Activated T-cell treated with anti-CD3 and anti-CD28 coated beads, Interleukin-2, amount 50 U/mL, for 72 hours (primary cell): Measurements from ENCODE around the gene SPNS3. TPM values are rescaled to one million over a fixed set of nuclear protein-coding genes. Genes with fewer than 3 reads are reported as not detected.

Experiments used
- ATAC-seq, 2 donors: fragments of 150-1000 bp; cut with Tn5 transposase; replicated peaks in 1 of 2; 2 replicates each; pipeline ENCODE4 v1.10.0; 2021; ENCODE audit warnings: moderate library complexity in 2 of 2, mild to moderate bottlenecking in 1 of 2
- DNase-seq, 2 donors: peaks; one replicate each; pipeline ENCODE4 v3.0.0; 2021 to 2022; ENCODE audit warnings: mixed read lengths in 1 of 2
- H3K27ac Mint-ChIP-seq: one replicate; pipeline ENCODE4 v1.8.0; 2022; ENCODE audit warnings: mild to moderate bottlenecking, moderate library complexity, mixed read lengths
- H3K27me3 Mint-ChIP-seq: one replicate; pipeline ENCODE4 v1.8.0; 2022; ENCODE audit warnings: low read depth, mixed read lengths
- H3K36me3 Mint-ChIP-seq, 2 donors: one replicate each; pipeline ENCODE4 v1.8.0; 2022; ENCODE audit warnings: mixed read lengths in 2 of 2, mild to moderate bottlenecking in 1 of 2; ENCODE audit not compliant: insufficient read depth in 2 of 2
- H3K4me1 Mint-ChIP-seq: one replicate; pipeline ENCODE4 v1.8.0; 2022; ENCODE audit warnings: low read depth, mixed read lengths
- H3K4me3 Mint-ChIP-seq, 2 donors: one replicate each; pipeline ENCODE4 v1.8.0; 2022; ENCODE audit warnings: mild to moderate bottlenecking in 2 of 2, mixed read lengths in 2 of 2, moderate library complexity in 2 of 2
- H3K9me3 Mint-ChIP-seq, 2 donors: one replicate each; pipeline ENCODE4 v1.8.0; 2022; ENCODE audit warnings: mixed read lengths in 2 of 2
- total RNA-seq, 2 donors: library from RNA; stranded (reverse); gene quantifications; one replicate each; pipeline ENCODE4 v1.2.3, GENCODE V29; 2022

SPNS3 gene
- total RNA-seq, 2 donors from 2014 or later: 42.1 to 44.9 TPM

GRCh38 chr17:4514779-4515178 is 81.0 kb downstream of the SPNS3 start:
- Mint-ChIP-seq H3K4me1 (peaks cover 1% of the 10 kb centered on the region), H3K4me3 (no peak overlapping the region), H3K36me3 (no peaks in the 10 kb centered on the region), H3K9me3 (no peaks in the 10 kb centered on the region), H3K27ac (no peak overlapping the region), H3K27me3 (no peaks in the 10 kb centered on the region)
- ATAC-seq (no peak), DNase-seq (no peak)

GRCh38 chr17:4515501-4515900 is 81.8 kb downstream of the SPNS3 start:
- no peaks in the 10 kb centered on the region for H3K9me3 Mint-ChIP-seq
- H3K4me1 Mint-ChIP-seq: no peaks in the 10 kb centered on the region
- no peak for ATAC-seq
- no peak overlapping the region for H3K4me3 Mint-ChIP-seq
- no peaks in the 10 kb centered on the region for H3K36me3 Mint-ChIP-seq
- H3K27ac Mint-ChIP-seq: no peak overlapping the region
- DNase-seq: no peak
- H3K27me3 Mint-ChIP-seq: no peaks in the 10 kb centered on the region

- no peaks in the 10 kb centered on the region for H3K36me3 Mint-ChIP-seq
- no peak overlapping the region for H3K4me3 Mint-ChIP-seq
- H3K4me1 Mint-ChIP-seq: no peaks in the 10 kb centered on the region
- no peak for DNase-seq
- H3K27ac Mint-ChIP-seq: no peak overlapping the region
- no peaks in the 10 kb centered on the region for H3K27me3 Mint-ChIP-seq
- no peaks in the 10 kb centered on the region for H3K9me3 Mint-ChIP-seq
- ATAC-seq: no peak
Observed at GRCh38 chr17:4516735-4517134, 83.0 kb downstream of the SPNS3 start.

DNA sequence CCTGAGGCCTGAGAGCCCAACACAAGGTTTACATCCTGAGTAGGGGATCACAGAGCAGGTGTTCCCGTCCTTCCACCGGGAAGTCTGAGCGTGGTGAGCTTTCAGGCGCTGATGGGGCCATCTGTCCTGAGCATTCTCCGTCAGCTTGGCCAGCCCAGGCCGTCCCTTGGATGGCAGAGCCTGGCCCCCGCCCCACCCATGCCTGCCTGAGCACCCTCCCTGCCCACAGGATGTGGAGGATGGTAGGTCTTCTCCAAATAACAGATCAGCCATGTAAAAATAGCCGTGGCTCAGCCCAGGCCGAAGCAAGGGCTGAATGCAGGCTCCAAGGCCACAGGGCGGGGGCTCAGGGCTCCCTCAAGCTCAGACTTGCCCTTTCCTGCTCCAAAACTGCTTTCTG is 85.2 kb downstream of the SPNS3 start:
- Mint-ChIP-seq H3K27ac (no peak overlapping the region), H3K4me1 (no peaks in the 10 kb centered on the region), H3K4me3 (no peak overlapping the region), H3K36me3 (no peaks in the 10 kb centered on the region), H3K27me3 (no peaks in the 10 kb centered on the region), H3K9me3 (no peaks in the 10 kb centered on the region)
- ATAC-seq (no peak), DNase-seq (no peak)

DNA sequence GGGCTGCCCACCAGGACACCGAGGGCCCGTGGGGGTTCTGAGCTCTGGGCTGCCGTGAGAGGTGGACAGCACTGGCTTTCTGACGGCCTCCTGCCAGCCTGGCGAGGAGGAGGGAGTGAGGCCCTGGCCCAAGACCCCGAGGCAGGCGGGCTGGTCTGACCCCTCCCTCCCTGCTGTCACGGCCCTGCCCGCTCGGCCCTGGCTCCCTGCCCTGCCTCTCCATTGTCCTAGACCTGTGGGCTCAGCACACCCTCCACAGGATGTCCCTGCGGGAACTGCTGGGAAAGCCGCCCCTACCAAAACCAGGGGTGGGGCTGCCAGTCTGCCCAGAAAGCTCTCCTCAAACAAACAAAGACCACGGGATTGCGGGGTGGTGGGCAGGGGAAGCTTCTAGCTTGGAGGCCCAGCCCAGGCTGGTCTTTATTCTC is 85.6 kb downstream of the SPNS3 start:
- ATAC-seq: no peak
- DNase-seq: no peak
- no peaks in the 10 kb centered on the region for H3K9me3 Mint-ChIP-seq
- H3K4me1 Mint-ChIP-seq: no peaks in the 10 kb centered on the region
- no peaks in the 10 kb centered on the region for H3K36me3 Mint-ChIP-seq
- H3K27ac Mint-ChIP-seq: no peak overlapping the region
- no peak overlapping the region for H3K4me3 Mint-ChIP-seq
- no peaks in the 10 kb centered on the region for H3K27me3 Mint-ChIP-seq

DNA sequence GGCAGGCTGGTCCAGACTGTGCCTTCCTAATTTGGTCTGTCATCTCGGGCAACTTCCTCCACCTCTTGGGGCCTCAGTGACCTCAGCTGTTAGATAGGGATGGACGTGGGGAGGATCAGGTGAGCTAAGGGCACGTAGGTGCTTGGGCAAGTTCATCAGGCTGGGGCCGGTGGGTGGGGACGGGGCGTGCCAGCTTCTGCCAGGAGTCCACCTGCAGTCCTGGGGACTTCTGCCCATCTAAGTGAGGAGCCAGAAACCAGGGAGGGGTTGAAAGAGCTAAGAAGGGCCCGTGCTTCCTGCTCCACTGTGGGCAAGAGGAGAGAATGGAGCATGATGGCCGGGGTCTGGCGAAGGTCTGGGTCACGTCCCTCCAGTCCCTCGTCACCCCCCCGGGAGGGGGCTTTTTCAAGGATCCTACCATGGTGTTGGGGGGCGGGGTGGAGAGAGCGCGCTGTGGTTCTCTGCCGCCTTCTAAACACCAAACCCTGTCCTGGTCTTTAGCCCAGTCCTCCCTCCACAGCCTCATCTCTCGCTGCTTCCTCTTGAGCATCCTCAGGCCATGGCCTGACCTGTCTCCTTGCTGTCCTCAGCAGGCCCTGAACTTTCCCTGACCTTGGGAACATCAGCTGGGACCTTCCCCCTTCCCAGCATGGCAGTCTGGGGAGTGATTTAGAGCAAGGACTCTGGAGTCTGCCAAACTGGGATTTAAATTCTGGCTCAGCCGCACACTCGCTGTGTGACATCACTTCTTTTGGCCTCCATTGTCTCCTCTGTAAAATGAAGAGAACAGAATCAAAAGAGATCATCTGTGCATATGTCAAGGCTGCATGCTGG is 86.5 kb downstream of the SPNS3 start:
- no peak for DNase-seq
- no peak overlapping the region for H3K27ac Mint-ChIP-seq
- no peak for ATAC-seq
- no peak overlapping the region for H3K4me3 Mint-ChIP-seq
- no peaks in the 10 kb centered on the region for H3K9me3 Mint-ChIP-seq
- H3K36me3 Mint-ChIP-seq: no peaks in the 10 kb centered on the region
- H3K4me1 Mint-ChIP-seq: no peaks in the 10 kb centered on the region
- no peaks in the 10 kb centered on the region for H3K27me3 Mint-ChIP-seq

DNA sequence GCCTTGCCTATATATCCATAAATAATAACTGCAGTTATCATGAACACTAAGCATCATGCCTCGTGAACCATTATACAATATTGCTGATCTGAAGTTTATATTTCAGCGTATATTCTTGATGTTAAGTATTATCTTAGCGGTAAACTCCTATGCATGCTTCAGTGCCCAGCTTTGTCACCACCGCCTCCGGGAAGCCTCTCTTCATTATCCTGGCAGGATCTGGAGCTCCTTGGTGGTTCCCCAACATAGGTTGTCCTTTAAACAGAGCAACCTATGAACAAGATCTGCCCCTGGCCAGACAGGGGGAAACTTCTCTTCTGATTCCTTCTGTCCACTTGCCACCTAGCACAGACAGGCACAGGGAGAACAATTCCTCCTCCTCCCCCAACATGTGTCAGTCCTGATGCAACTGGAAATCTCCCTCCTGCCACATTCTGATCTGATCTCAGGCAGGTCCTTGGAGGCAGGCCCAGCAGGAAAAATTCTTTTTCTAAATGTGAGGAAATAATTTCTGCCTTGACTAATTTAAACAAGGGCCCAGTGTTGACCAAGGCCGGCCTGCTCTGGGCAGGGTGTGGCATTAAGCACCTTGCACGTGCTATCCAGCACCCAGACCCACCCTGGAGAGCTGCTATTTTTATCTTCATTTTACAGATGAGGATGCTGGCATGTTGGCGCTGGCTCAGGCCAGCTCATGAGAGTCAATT is 87.3 kb downstream of the SPNS3 start:
- no peaks in the 10 kb centered on the region for H3K36me3 Mint-ChIP-seq
- H3K4me3 Mint-ChIP-seq: no peak overlapping the region
- no peak overlapping the region for H3K27ac Mint-ChIP-seq
- H3K27me3 Mint-ChIP-seq: no peaks in the 10 kb centered on the region
- no peaks in the 10 kb centered on the region for H3K4me1 Mint-ChIP-seq
- no peaks in the 10 kb centered on the region for H3K9me3 Mint-ChIP-seq
- no peak for ATAC-seq
- DNase-seq: no peak

DNA sequence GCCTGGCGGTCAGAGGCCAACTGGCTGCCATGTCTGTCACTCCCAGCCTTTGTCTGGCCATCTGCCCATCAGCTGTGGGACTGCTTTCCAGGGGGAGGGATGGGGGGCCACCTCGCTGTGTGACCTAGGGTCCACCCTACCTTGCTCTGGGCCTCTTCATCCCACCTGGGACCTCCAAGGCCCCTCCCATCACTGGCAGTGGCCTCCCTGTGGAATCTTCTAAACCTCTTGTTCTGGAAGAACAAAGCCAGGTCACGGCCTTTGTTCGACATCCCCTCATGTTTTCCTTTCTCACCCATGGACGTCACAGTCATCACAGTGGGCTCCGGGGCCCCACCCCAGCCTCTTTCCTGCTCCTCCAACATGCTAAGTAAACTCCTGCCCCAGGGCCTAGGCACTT is 88.9 kb downstream of the SPNS3 start:
- H3K27me3 Mint-ChIP-seq: no peaks in the 10 kb centered on the region
- DNase-seq (no peak), ATAC-seq (no peak)
- no peaks in the 10 kb centered on the region for H3K9me3 Mint-ChIP-seq
- no peak overlapping the region for H3K27ac Mint-ChIP-seq
- no peaks in the 10 kb centered on the region for H3K36me3 Mint-ChIP-seq
- no peaks in the 10 kb centered on the region for H3K4me1 Mint-ChIP-seq
- no peak overlapping the region for H3K4me3 Mint-ChIP-seq

DNA sequence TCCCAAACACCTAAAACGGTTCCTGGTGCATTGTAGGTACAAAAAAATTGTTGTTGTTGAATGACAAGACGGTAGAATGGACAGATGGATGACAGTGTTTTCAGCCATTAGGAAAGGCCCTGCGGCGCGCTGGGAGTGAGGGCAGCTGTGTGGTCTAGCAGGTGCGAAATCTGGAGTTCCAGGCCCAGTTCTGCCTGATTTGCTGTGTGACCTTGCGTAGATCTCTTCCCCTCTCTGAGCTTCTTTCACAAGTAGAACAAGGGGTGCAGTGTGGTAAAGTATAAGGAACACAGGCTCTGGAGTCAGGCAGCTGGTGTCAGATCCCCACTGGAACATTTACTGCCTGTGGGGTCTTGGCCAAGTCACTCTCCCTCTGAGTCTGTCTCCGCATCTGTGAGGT is 90.2 kb downstream of the SPNS3 start:
- H3K27me3 Mint-ChIP-seq: no peaks in the 10 kb centered on the region
- no peak overlapping the region for H3K4me3 Mint-ChIP-seq
- no peak overlapping the region for H3K27ac Mint-ChIP-seq
- H3K4me1 Mint-ChIP-seq: no peaks in the 10 kb centered on the region
- H3K9me3 Mint-ChIP-seq: no peaks in the 10 kb centered on the region
- no peaks in the 10 kb centered on the region for H3K36me3 Mint-ChIP-seq
- no peak for DNase-seq
- no peak for ATAC-seq

DNA sequence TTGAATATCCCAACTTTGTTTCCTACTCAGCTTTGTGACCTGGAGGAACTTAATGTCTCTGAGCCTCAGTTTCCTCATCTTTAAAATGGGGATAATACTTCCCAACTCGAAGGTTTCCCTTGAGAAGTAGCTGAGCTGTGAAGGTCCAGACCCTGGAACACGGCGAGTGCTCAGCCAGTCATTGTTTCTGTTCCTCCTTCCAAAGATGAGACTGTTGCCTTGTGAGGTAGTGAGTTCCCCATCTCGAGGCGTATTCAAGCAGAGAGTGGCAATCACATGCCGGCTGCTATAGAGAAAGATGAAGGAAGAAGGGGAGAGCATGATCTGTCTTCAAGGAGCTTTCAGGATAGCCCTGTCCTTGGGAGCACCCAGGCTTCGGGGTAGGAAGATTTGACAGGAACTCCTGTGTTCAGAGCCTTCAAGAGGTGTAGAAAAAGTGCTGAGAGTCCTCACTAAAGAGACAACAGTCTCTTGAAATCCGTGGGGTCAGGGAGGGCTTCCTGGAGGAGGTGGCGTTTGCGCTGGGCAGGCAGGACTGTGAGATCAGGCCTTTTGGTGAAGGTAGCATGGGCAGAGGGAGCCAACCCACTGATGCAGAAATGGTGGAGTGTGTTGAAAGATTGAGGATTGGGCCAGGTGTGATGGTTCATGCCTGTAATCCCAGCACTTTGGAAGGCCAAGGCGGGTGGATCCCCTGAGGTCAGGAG is 92.1 kb downstream of the SPNS3 start:
- no peak overlapping the region for H3K27ac Mint-ChIP-seq
- H3K4me1 Mint-ChIP-seq: no peaks in the 10 kb centered on the region

GRCh38 chr17:4527134-4527533 is 93.4 kb downstream of the SPNS3 start:
- no peak overlapping the region for H3K4me3 Mint-ChIP-seq

More for the DNA sequence above, 92.1 kb downstream of the SPNS3 start:
- ATAC-seq (no peak), DNase-seq (no peak)
- Mint-ChIP-seq H3K4me3 (no peak overlapping the region), H3K36me3 (no peaks in the 10 kb centered on the region), H3K9me3 (no peaks in the 10 kb centered on the region), H3K27me3 (no peaks in the 10 kb centered on the region)

GRCh38 chr17:4527566-4528125 is 93.9 kb downstream of the SPNS3 start:
- H3K4me1 Mint-ChIP-seq: no peaks in the 10 kb centered on the region
- DNase-seq: no peak
- no peak for ATAC-seq
- H3K36me3 Mint-ChIP-seq: no peaks in the 10 kb centered on the region
- H3K4me3 Mint-ChIP-seq: no peak overlapping the region
- peaks cover 7% of the 10 kb centered on the region for H3K27me3 Mint-ChIP-seq
- H3K9me3 Mint-ChIP-seq: no peaks in the 10 kb centered on the region
- no peak overlapping the region for H3K27ac Mint-ChIP-seq

More at GRCh38 chr17:4527134-4527533, 93.4 kb downstream of the SPNS3 start:
- H3K9me3 Mint-ChIP-seq: no peaks in the 10 kb centered on the region
- ATAC-seq (no peak), DNase-seq (no peak)
- H3K4me1 Mint-ChIP-seq: no peaks in the 10 kb centered on the region
- no peak overlapping the region for H3K27ac Mint-ChIP-seq
- no peaks in the 10 kb centered on the region for H3K36me3 Mint-ChIP-seq
- peaks cover 5% of the 10 kb centered on the region for H3K27me3 Mint-ChIP-seq

DNA sequence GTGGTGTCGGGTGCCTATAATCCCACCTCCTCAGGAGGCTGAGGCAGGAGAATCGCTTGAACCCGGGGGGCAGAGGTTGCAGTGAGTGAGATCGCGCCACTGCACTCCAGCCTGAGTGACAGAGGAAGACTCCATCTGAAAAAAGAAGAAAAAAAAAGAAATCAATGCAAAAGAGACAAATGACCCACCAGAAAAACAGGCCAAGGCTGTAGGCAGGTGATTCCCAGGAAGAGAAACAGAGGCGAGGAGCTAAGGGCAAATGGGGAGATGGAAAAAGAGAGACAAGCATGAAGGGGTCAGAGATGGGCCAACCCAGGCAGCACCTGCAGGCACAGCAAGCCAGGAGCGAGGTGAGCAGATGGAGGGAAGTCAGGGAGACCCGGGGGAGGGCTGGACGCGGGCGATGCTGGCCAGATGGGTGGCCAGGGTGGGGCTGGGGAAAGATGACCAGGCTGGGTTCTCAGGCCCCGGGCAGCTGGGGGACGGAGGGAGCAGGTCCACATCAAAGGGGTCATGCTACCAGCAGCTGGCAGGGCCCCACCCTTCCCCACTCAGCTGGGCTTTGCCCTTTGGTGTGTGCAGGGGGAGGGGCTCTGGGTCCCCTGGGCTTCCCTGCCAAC is 95.9 kb downstream of the SPNS3 start:
- H3K36me3 Mint-ChIP-seq: no peaks in the 10 kb centered on the region
- H3K4me1 Mint-ChIP-seq: no peaks in the 10 kb centered on the region
- H3K9me3 Mint-ChIP-seq: no peaks in the 10 kb centered on the region
- no peak for DNase-seq
- peaks cover 7% of the 10 kb centered on the region for H3K27me3 Mint-ChIP-seq
- no peak for ATAC-seq
- H3K27ac Mint-ChIP-seq: no peak overlapping the region
- no peak overlapping the region for H3K4me3 Mint-ChIP-seq
